ENCODE data around the gene USO1. TPM values are rescaled to one million over a fixed set of nuclear protein-coding genes. Genes with fewer than 3 reads are reported as not detected.
"Not testable (repeated sequence)": the region's sequence is repeated elsewhere in the genome, so short reads cannot be mapped to it uniquely, and the experiment has no call there.

USO1 gene
- total RNA-seq, 1 donor from 2014 or later, result 114 TPM

DNA sequence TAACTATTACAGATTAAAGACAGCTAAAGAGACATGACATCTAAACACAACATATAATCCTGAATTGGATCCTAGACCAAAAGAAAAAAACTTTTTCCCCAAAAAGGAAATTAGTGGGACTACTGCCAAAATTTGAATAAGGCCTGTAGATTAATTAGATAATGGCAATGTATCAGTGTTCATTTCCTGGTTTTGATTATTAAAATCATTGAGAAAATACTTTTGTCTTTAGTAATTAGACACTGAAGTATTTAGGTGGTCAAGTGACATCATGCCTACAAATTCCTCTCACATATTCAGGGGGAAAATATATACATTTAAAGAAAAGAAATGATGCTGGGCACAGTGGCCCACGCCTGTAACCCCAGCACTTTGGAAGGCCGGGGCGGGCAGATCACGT is 10.4 kb upstream of the USO1 start:
- H3K27me3 Mint-ChIP-seq (ENCODE audit: insufficient read depth, low read depth), result peaks cover 4% of the 10 kb centered on the region

DNA sequence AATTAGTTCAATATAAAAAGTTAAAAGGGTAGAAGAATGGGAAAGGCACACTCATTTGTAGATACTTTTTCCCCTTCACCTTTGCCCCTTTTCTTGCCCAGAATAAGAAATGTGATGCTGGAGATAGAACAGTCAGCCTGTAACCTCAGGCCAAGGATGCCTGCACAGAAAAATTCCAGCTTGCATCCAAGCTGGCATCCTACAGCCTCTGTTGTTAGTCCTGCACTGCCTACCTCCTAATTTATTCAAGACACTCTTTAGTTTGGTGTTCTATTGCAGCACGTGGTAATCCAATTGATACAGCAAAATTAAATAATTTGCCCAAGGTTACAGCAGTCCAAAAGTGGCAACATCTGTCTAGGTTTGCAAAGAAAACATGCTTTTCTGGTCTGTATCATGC is 9.7 kb upstream of the USO1 start:
- Histone ChIP-seq H3F3A (ENCODE audit: low read depth) (no peaks in the 10 kb centered on the region), H3K4me1 (no peaks in the 10 kb centered on the region)
- no peak for DNase-seq (ENCODE audit: low spot score)

More for the DNA sequence above, 10.4 kb upstream of the USO1 start:
- Histone ChIP-seq H3K79me2 (ENCODE audit: low read depth) (peaks cover 44% of the 10 kb centered on the region), H3K4me1 (no peaks in the 10 kb centered on the region), H3K4me2 (no peak overlapping the region), H3K9ac (no peak overlapping the region), H2AFZ (replicated peaks) (no peak overlapping the region), H3K9me3 (ENCODE audit: low read depth) (no peaks in the 10 kb centered on the region), H3K4me3 (no peak overlapping the region), H4K20me1 (ENCODE audit: low read depth) (no peaks in the 10 kb centered on the region), H3F3A (ENCODE audit: low read depth) (no peaks in the 10 kb centered on the region), H3K27me3 (no peaks in the 10 kb centered on the region), H3K27ac (no peak overlapping the region), H3K36me3 (no peaks in the 10 kb centered on the region)
- no peak overlapping the region for H3K27ac Mint-ChIP-seq
- H3K4me1 Mint-ChIP-seq, result peaks cover 11% of the 10 kb centered on the region
- peaks cover 12% of the 10 kb centered on the region for H3K36me3 Mint-ChIP-seq
- TF ChIP-seq EZH2phosphoT487 (IDR thresholded peaks at IDR 0.05) (no peak), EZH2 (IDR thresholded peaks at IDR 0.05) (no peak)
- TF ChIP-seq, protein P1, sequence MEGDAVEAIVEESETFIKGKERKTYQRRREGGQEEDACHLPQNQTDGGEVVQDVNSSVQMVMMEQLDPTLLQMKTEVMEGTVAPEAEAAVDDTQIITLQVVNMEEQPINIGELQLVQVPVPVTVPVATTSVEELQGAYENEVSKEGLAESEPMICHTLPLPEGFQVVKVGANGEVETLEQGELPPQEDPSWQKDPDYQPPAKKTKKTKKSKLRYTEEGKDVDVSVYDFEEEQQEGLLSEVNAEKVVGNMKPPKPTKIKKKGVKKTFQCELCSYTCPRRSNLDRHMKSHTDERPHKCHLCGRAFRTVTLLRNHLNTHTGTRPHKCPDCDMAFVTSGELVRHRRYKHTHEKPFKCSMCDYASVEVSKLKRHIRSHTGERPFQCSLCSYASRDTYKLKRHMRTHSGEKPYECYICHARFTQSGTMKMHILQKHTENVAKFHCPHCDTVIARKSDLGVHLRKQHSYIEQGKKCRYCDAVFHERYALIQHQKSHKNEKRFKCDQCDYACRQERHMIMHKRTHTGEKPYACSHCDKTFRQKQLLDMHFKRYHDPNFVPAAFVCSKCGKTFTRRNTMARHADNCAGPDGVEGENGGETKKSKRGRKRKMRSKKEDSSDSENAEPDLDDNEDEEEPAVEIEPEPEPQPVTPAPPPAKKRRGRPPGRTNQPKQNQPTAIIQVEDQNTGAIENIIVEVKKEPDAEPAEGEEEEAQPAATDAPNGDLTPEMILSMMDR (IDR thresholded peaks at IDR 0.05), result no peak
- no peak overlapping the region for H3K4me3 Mint-ChIP-seq
- DNase-seq (ENCODE audit: low spot score), result no peak
- no peaks in the 10 kb centered on the region for H3K9me3 Mint-ChIP-seq

DNA sequence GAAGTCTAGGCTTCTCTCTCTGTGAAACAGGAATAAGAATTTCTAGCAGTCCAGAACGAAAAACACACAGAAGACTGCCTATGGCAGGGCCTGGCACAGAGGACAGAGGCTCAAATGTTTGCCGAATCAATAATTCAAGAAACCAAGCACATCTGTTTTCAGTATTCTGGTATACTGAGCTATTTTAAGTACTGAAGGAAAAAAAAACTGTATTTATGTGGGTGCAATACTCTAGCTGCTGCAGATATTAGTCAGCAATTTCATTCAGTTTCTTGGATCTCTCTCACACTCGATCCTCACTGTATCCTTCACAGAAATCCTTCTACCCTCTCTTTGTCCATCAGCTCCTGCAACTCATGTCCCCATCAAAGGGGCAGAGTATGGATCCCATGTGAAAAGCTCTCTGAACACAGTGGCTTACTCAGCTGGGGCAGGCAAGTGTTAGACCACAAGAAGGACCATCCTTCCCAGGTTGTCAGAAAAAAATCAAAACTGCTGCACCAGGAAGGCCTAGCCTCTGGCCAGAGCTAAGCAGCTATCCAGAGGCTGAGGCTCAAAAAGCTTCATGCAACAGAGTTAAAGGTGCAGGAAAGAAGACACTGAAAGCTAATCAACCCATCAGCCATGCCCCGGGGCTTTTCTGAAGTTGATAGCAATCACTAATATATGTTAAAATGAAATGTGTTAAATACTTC is 9.1 kb upstream of the USO1 start:
- H3K27ac Mint-ChIP-seq, result no peak overlapping the region
- peaks cover 11% of the 10 kb centered on the region for H3K4me1 Mint-ChIP-seq
- DNase-seq (ENCODE audit: low spot score), result no peak

More for the DNA sequence above, 9.7 kb upstream of the USO1 start:
- Histone ChIP-seq H4K20me1 (ENCODE audit: low read depth) (no peaks in the 10 kb centered on the region), H3K9me3 (ENCODE audit: low read depth) (no peaks in the 10 kb centered on the region), H3K27me3 (no peaks in the 10 kb centered on the region), H3K4me3 (no peak overlapping the region), H3K79me2 (ENCODE audit: low read depth) (peaks cover 44% of the 10 kb centered on the region), H3K36me3 (no peaks in the 10 kb centered on the region), H3K9ac (no peak overlapping the region), H3K4me2 (no peak overlapping the region), H2AFZ (replicated peaks) (no peak overlapping the region), H3K27ac (no peak overlapping the region)
- Mint-ChIP-seq H3K36me3 (peaks cover 14% of the 10 kb centered on the region), H3K4me3 (no peak overlapping the region), H3K4me1 (peaks cover 11% of the 10 kb centered on the region), H3K9me3 (no peaks in the 10 kb centered on the region), H3K27me3 (ENCODE audit: insufficient read depth, low read depth) (peaks cover 2% of the 10 kb centered on the region), H3K27ac (no peak overlapping the region)
- TF ChIP-seq, protein P1 (IDR thresholded peaks at IDR 0.05), result no peak
- TF ChIP-seq EZH2phosphoT487 (IDR thresholded peaks at IDR 0.05) (no peak), EZH2 (IDR thresholded peaks at IDR 0.05) (no peak)

DNA sequence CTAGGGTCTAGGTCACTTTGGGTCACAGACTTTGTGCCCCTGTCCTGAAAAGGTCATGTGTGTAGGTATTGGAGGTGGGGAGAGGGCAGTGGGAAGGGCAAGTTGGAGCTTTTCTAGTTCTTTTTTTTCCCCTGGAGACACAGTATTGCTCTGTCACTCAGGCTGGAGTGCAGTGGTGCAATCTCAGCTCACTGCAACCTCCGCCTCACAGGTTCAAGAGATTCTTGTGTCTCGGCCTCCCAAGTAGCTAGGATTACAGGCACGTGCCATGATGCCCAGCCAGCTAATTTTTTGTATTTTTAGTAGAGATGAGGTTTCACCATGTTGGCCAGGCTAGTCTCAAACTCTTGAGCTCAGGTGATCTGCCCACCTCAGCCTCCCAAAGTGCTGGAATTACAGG is 8.3 kb upstream of the USO1 start:
- H3K4me1 ChIP-seq; H3K27ac Mint-ChIP-seq; H3K9me3 ChIP-seq (ENCODE audit: low read depth); H3K27ac ChIP-seq; H3K4me3 Mint-ChIP-seq; H3K4me2 ChIP-seq; H2AFZ ChIP-seq (replicated peaks); H3K36me3 ChIP-seq; H4K20me1 ChIP-seq (ENCODE audit: low read depth); H3K9me3 Mint-ChIP-seq; DNase-seq (ENCODE audit: low spot score); H3F3A ChIP-seq (ENCODE audit: low read depth); H3K4me3 ChIP-seq; H3K9ac ChIP-seq; H3K27me3 Mint-ChIP-seq (ENCODE audit: insufficient read depth, low read depth); H3K27me3 ChIP-seq: not testable (repeated sequence)
- H3K4me1 Mint-ChIP-seq, result peaks cover 11% of the 10 kb centered on the region
- peaks cover 14% of the 10 kb centered on the region for H3K36me3 Mint-ChIP-seq
- peaks cover 47% of the 10 kb centered on the region for H3K79me2 ChIP-seq (ENCODE audit: low read depth)

More for the DNA sequence above, 9.1 kb upstream of the USO1 start:
- H3K9me3 Mint-ChIP-seq, result no peaks in the 10 kb centered on the region
- H3K4me3 Mint-ChIP-seq, result no peak overlapping the region
- TF ChIP-seq, protein P1 (IDR thresholded peaks at IDR 0.05), result no peak
- TF ChIP-seq EZH2phosphoT487 (IDR thresholded peaks at IDR 0.05), result no peak
- no peak for TF ChIP-seq EZH2 (IDR thresholded peaks at IDR 0.05)
- no peak overlapping the region for H3K4me3 ChIP-seq
- H3K36me3 ChIP-seq, result no peaks in the 10 kb centered on the region
- H2AFZ ChIP-seq (replicated peaks), result no peak overlapping the region
- no peaks in the 10 kb centered on the region for H4K20me1 ChIP-seq (ENCODE audit: low read depth)
- peaks cover 44% of the 10 kb centered on the region for H3K79me2 ChIP-seq (ENCODE audit: low read depth)
- no peak overlapping the region for H3K4me2 ChIP-seq
- H3K9ac ChIP-seq, result no peak overlapping the region
- H3K27ac ChIP-seq, result no peak overlapping the region
- no peaks in the 10 kb centered on the region for H3K4me1 ChIP-seq
- H3K27me3 Mint-ChIP-seq (ENCODE audit: insufficient read depth, low read depth), result peaks cover 2% of the 10 kb centered on the region
- peaks cover 14% of the 10 kb centered on the region for H3K36me3 Mint-ChIP-seq
- no peaks in the 10 kb centered on the region for H3K27me3 ChIP-seq
- no peaks in the 10 kb centered on the region for H3F3A ChIP-seq (ENCODE audit: low read depth)
- no peaks in the 10 kb centered on the region for H3K9me3 ChIP-seq (ENCODE audit: low read depth)

All from neural progenitor cell (in vitro differentiated cells).